Common myeloid progenitor, CD34-positive (primary cell): Measurements from ENCODE around the gene AMFR.
A peak's percentile ranks its signal among the peaks of the same experiment; 100 is the strongest.

Experiments used
- CTCF ChIA-PET: fragments of 350-600 bp; sonication (Branson Sonifier 250); formaldehyde crosslinking; loops from one replicate; lab custom pipeline; 2021; ENCODE audit warnings: antibody characterized with exemption; lab: Charles Lee
- POLR2A ChIA-PET: fragments of 350-600 bp; sonication (Branson Sonifier 250); formaldehyde crosslinking; loops from one replicate; lab custom pipeline; 2021; ENCODE audit warnings: antibody characterized with exemption; lab: Charles Lee
- DNase-seq, 3 donors: peaks; one replicate each; pipeline versions ENCODE4 v3.0.0 to v3.0.0-alpha.2; 2013
- H3K27ac ChIP-seq, 2 experiments: 1 replicate in 1 of 2; 2 replicates in 1 of 2; pipeline ENCODE4 v1.7.0; 2013; ENCODE audit warnings: inconsistent platforms in 2 of 2, low read length in 2 of 2, mild to moderate bottlenecking in 2 of 2, low read depth in 1 of 2, moderate library complexity in 1 of 2; ENCODE audit not compliant: severe bottlenecking in 2 of 2, insufficient read depth in 1 of 2, poor library complexity in 1 of 2
- H3K27me3 ChIP-seq, 5 experiments: replicated peaks in 2 of 5; 1 replicate in 3 of 5; 2 replicates in 2 of 5; pipeline versions ENCODE4 v1.6.1 to v1.7.0; 2013; ENCODE audit warnings: low read length in 4 of 5, mild to moderate bottlenecking in 2 of 5, moderate library complexity in 2 of 5, inconsistent platforms in 1 of 5; ENCODE audit not compliant: insufficient read depth in 5 of 5, control insufficient read depth in 4 of 5
- H3K36me3 ChIP-seq, 4 experiments: 1 replicate in 2 of 4; 2 replicates in 2 of 4; pipeline versions ENCODE4 v1.6.1 to v1.7.0; 2013; ENCODE audit warnings: low read length in 3 of 4, control low read depth in 1 of 4, mild to moderate bottlenecking in 1 of 4; ENCODE audit not compliant: control insufficient read depth in 4 of 4, insufficient read depth in 4 of 4
- H3K4me1 ChIP-seq, 4 experiments: 1 replicate in 3 of 4; 2 replicates in 1 of 4; pipeline versions ENCODE4 v1.6.1 to v1.7.1; 2013; ENCODE audit warnings: low read length in 3 of 4, mild to moderate bottlenecking in 3 of 4, control low read depth in 1 of 4, inconsistent platforms in 1 of 4, moderate library complexity in 1 of 4; ENCODE audit not compliant: control insufficient read depth in 4 of 4, insufficient read depth in 4 of 4; ENCODE audit errors: control extremely low read depth in 1 of 4
- H3K4me3 ChIP-seq, 7 experiments: 1 replicate in 4 of 7; 2 replicates in 3 of 7; pipeline versions ENCODE4 v1.5.1 to v1.7.0; 2013; ENCODE audit warnings: mild to moderate bottlenecking in 7 of 7, low read length in 6 of 7, moderate library complexity in 6 of 7, inconsistent platforms in 2 of 7, low read depth in 2 of 7, control low read depth in 1 of 7; ENCODE audit not compliant: insufficient read depth in 4 of 7, control insufficient read depth in 1 of 7; ENCODE audit errors: extremely low read depth in 1 of 7
- H3K9me3 ChIP-seq, 5 experiments: 1 replicate in 4 of 5; 2 replicates in 1 of 5; pipeline versions ENCODE4 v1.6.1 to v1.7.1; 2013; ENCODE audit warnings: low read length in 4 of 5, mild to moderate bottlenecking in 2 of 5, inconsistent platforms in 1 of 5, low read depth in 1 of 5, moderate library complexity in 1 of 5; ENCODE audit not compliant: control insufficient read depth in 4 of 5, insufficient read depth in 2 of 5; ENCODE audit errors: control extremely low read depth in 1 of 5
- WGBS: methylation state at CpG from one replicate; pipeline ENCODE4 v1.1.5; 2013; ENCODE audit not compliant: insufficient coverage; 5-methylcytosine and 5-hydroxymethylcytosine counted together

AMFR gene

DNA sequence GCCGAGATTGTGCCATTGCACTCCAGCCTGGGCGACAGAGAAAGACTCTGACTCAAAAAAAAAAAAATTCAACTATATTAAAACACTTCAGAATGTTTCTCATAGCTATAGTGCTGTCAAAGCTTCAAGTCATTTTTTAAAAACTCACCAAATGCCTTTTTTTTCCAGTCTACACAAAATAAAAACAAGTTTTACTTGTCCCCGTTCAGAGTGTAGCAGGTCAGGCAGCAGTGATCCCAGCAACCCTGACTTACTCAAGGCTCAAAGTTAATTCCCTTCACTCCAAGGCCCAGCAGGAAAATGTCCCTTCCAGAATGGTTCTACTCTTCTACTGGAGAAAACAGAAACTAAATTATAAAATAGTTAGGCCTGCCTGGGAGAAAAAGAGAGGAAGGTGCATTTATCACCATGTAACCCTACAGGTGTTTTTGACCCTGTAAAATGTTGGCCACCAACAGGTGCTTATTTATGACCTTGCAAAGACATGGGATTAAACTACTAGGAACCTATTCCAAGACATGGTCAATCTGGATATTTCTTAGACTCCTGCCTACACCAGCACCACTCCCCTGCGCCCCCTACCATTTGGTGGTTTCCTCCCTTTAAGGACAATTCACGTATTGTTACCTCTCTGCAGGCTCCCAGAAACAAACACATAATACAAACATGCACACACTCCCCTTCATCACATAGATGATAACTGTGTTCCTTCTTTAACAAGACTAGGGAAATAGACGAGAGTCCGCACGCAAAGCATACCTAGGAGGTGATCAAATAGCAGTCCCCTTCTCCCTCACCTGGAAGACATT, 5.4 kb downstream of the AMFR start:
- ChIA-PET CTCF (no interaction called here), POLR2A (interaction anchor here (0.6 kb wide), 1 partner anchor 123 kb away, joined by 3 read pairs; no protein-coding TSS in a partner anchor)
- H3K27ac ChIP-seq: no peak overlapping the region
- peaks cover 13 to 32% (median 23%) of the 10 kb centered on the region in 4 experiments for H3K4me1 ChIP-seq
- WGBS: 99% methylated on average over 8 of the region's 8 CpGs
- DNase-seq: no peak
- no peaks in the 10 kb centered on the region for H3K27me3 ChIP-seq
- no peaks in the 10 kb centered on the region for H3K9me3 ChIP-seq
- no peaks in the 10 kb centered on the region for H3K36me3 ChIP-seq
- H3K4me3 ChIP-seq: no peak overlapping the region

DNA sequence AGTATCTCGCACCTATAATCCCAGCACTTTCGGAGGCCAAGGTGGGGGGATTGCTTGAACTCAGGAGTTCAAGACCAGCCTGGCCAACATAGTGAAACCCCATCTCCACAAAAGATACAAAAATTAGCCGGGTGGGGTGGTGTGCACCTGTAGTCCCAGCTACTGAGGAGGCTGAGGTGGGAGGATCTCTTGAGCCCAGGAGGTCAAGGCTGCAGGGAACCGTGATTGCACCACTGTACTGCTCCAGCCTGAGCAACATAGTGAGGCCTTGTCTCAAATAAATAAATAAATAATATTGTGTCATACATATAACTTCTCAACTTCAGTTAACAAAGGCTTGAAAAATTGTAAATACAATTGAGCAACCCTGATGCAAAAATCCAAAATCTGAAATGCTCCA, 8.2 kb downstream of the AMFR start:
- H3K4me3 ChIP-seq: no peak overlapping the region
- 90% methylated on average over 2 of the region's 4 CpGs for WGBS
- no peak for DNase-seq
- H3K9me3 ChIP-seq: no peaks in the 10 kb centered on the region
- H3K27me3 ChIP-seq: no peaks in the 10 kb centered on the region
- H3K36me3 ChIP-seq: peaks cover 2 to 10% (median 6%) of the 10 kb centered on the region in 4 experiments
- peaks cover 0 to 15% (median 8%) of the 10 kb centered on the region in 4 experiments for H3K4me1 ChIP-seq
- H3K27ac ChIP-seq: no peak overlapping the region
- ChIA-PET CTCF (interaction anchor here (0.6 to 1.4 kb wide), 2 partner anchors 16 to 1758 kb away, joined by 4 read pairs; no protein-coding TSS in a partner anchor), POLR2A (interaction anchor here (0.6 kb wide), 1 partner anchor 704 kb away, joined by 7 read pairs; no protein-coding TSS in a partner anchor)

DNA sequence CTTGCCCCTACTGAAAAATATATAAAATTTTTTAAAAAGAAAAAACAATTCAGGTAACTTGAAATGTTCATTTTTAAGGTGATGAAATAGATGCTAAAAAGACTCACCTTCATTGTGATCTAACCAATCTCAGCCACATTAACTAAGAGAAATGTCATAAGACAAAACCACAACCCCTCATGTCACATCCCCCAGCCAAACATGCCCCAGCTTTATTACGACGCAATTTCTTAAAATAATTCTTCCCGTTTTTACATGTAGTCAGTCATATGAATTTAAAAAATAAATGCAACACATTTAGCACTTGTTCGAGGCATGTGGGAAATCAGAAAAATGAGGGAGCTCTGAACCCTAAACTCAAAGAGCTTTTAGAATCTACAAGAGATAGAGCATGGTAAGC, 9.5 kb downstream of the AMFR start:
- H3K9me3 ChIP-seq: no peaks in the 10 kb centered on the region
- H3K4me3 ChIP-seq: no peak overlapping the region
- ChIA-PET CTCF (interaction anchor here (1.1 to 1.4 kb wide), 2 partner anchors 12 to 15 kb away, joined by 3 to 4 read pairs; no protein-coding TSS in a partner anchor), POLR2A (no interaction called here)
- peaks cover 0 to 8% (median 5%) of the 10 kb centered on the region in 4 experiments for H3K4me1 ChIP-seq
- no peaks in the 10 kb centered on the region for H3K27me3 ChIP-seq
- WGBS: no CpG with 5 or more reads among the region's 4 CpGs
- peak in 2 of 3 donors; percentile 49 to 68 for DNase-seq
- peaks cover 3 to 22% (median 13%) of the 10 kb centered on the region in 4 experiments for H3K36me3 ChIP-seq
- H3K27ac ChIP-seq: no peak overlapping the region

DNA sequence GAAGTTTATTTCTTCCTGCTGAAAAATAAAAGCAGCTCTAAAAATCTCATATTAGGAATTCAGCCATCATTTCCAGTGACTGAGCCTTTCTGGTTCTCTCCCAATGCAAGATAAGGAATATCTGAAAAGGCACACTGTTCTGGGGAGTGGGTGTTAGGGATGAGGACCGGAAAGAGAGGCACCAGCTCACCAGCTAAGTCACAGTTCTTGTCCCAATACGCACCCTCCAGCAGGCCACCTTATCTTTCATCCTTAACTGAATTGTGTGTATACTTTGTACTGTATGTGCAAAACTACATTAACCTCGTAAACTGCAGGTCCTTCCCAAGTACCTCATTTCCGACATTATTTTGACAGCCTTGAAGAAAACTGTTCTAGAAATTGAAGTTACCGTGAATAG, 11.0 kb downstream of the AMFR start:
- Histone ChIP-seq H3K4me1 (peaks cover 0 to 8% (median 5%) of the 10 kb centered on the region in 4 experiments), H3K4me3 (no peak overlapping the region), H3K36me3 (peaks cover 3 to 23% (median 16%) of the 10 kb centered on the region in 4 experiments), H3K9me3 (no peaks in the 10 kb centered on the region), H3K27me3 (no peaks in the 10 kb centered on the region), H3K27ac (no peak overlapping the region)
- CTCF ChIA-PET: interaction anchor here (1.3 to 1.4 kb wide), 2 partner anchors 13 to 24 kb away, joined by 3 read pairs; no protein-coding TSS in a partner anchor
- POLR2A ChIA-PET: no interaction called here
- WGBS: no CpG with 5 or more reads among the region's 5 CpGs
- DNase-seq: no peak

DNA sequence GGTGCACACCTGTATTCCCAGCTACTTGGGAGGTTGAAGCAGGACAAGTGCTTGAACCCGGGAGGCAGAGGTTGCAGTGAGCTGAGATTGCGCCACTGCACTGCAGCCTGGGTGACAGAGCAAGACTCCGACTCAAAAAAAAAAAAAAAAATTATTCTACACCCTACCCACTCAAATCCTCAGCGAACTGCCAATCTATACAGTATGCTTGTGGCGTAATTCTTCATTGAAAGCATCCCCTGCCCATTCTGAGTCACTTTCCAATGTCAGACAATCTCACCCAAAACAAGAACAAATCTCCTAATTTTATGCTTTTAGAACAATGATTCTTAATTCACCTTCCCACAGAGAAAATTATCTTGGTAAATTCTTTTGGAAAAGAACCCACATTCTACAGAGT, 12.0 kb downstream of the AMFR start:
- WGBS: 100% methylated on average over 2 of the region's 5 CpGs
- Histone ChIP-seq H3K9me3 (no peaks in the 10 kb centered on the region), H3K27ac (no peak overlapping the region), H3K36me3 (peaks cover 6 to 33% (median 25%) of the 10 kb centered on the region in 4 experiments), H3K4me3 (no peak overlapping the region), H3K4me1 (peaks cover 0 to 8% (median 5%) of the 10 kb centered on the region in 4 experiments), H3K27me3 (no peaks in the 10 kb centered on the region)
- ChIA-PET CTCF (interaction anchor here (1.3 to 1.4 kb wide), 2 partner anchors 12 to 25 kb away, joined by 3 read pairs; no protein-coding TSS in a partner anchor), POLR2A (no interaction called here)
- no peak for DNase-seq

DNA sequence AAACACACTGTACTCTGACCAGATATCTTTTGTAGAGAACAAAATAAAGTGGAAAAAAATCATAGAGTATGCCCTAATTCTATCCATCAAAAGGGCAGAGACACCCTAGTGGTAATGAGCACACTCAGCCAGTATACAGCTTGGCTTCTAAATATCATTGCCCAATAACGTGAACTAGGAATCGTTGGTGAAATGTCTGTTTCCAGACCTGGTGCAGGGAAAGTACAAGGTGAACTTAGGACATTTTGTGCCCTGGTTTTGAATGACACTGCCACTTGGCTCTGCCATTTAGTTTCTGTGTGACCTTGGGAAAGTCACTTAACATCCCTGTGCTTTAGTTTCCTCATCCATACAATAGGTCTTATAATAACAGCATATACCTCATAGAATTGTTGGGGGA, 13.7 kb downstream of the AMFR start:
- H3K36me3 ChIP-seq: peaks cover 12 to 41% (median 33%) of the 10 kb centered on the region in 4 experiments
- no peaks in the 10 kb centered on the region for H3K9me3 ChIP-seq
- peaks cover 0 to 8% (median 5%) of the 10 kb centered on the region in 4 experiments for H3K4me1 ChIP-seq
- no peak overlapping the region for H3K4me3 ChIP-seq
- ChIA-PET CTCF (interaction anchor here (0.6 kb wide), 2 partner anchors 10 to 371 kb away, joined by 3 to 4 read pairs; no protein-coding TSS in a partner anchor), POLR2A (no interaction called here)
- no peaks in the 10 kb centered on the region for H3K27me3 ChIP-seq
- 100% methylated on average over 2 of the region's 2 CpGs for WGBS
- no peak for DNase-seq
- no peak overlapping the region for H3K27ac ChIP-seq

DNA sequence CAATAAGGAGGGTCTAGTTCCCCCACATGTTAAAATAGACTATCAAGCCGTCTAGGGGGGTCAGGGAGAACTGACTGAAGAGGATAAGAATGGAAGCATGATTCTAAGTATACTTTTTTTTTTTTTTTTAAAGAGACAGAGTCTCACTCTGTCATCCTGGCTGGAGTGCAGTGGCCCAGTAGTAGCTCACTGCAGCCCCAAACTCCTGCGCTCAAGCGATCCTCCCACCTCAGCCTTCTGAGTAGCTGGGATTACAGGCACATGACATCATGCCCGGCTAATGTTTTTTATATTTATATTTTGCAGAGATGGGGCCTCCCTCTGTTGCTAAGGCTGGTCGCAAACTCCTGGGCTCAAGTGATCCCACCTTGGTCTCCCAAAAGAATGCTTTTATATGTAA, 14.2 kb downstream of the AMFR start:
- Histone ChIP-seq H3K4me1 (peaks cover 0 to 6% (median 3%) of the 10 kb centered on the region in 4 experiments), H3K27me3 (no peaks in the 10 kb centered on the region), H3K27ac (no peak overlapping the region), H3K4me3 (no peak overlapping the region), H3K36me3 (peaks cover 12 to 41% (median 33%) of the 10 kb centered on the region in 4 experiments), H3K9me3 (no peaks in the 10 kb centered on the region)
- ChIA-PET CTCF (interaction anchor here (0.6 kb wide), 2 partner anchors 10 to 370 kb away, joined by 3 to 4 read pairs; no protein-coding TSS in a partner anchor), POLR2A (no interaction called here)
- WGBS: 100% methylated on average over 1 of the region's 5 CpGs
- DNase-seq: no peak
